ENCODE measurements around the gene SSTR4.

SSTR4 gene

GRCh38 chr20:23065266-23066201 lies 30.4 kb downstream of the SSTR4 start:
- DNase-seq (ENCODE audit: low read depth in 3 of 3), result no peak

GRCh38 chr20:23066772-23067171 lies 31.7 kb downstream of the SSTR4 start:
- no peak for DNase-seq (ENCODE audit: low read depth in 3 of 3)

- no peak for DNase-seq (ENCODE audit: low read depth in 3 of 3)
These were observed 33.2 kb downstream of the SSTR4 start for GRCh38 chr20:23068283-23068682.

DNA sequence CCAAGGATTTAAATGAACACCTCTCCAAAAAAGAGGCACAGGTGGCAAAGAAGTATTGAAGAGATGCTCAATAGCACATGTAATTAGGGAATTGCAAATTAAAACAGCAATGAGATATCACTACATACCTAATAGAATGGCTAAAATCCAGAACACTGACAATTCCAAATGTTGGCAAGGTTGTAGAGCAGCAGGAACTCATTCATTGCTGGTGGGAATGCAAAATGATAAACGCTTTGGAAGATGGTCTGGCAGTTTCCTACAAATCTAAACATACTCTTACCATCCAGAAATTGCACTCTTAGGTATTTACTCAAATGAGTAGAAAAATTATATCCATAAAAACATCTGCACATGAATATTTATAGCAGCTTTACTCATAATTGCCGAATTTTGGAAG lies 34.0 kb downstream of the SSTR4 start:
- no peak for DNase-seq (ENCODE audit: low read depth in 3 of 3)

DNA sequence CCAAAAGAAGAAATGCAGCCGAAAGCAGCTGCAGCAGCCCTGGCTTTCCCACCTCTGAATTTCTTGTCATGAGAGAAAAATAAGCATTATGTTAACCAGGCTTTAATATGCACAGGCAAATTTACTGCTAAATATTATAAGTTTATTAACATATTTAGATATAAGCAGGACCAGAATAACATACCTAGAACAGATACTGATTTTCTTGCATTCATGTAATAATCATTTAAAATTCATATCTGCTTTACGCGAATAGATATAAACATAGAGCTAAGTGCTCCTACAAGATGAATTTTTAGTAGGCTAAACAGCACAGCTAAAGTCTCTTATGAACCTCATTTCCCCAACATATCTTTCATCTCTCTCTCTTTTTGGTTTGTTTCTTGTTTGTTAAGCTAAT lies 36.3 kb downstream of the SSTR4 start:
- DNase-seq (ENCODE audit: low read depth in 3 of 3), result no peak

GRCh38 chr20:23071996-23072395 lies 36.9 kb downstream of the SSTR4 start:
- DNase-seq (ENCODE audit: low read depth in 3 of 3), result no peak

- DNase-seq (ENCODE audit: low read depth in 3 of 3), result no peak
These were observed 37.9 kb downstream of the SSTR4 start for GRCh38 chr20:23072892-23073586.

DNA sequence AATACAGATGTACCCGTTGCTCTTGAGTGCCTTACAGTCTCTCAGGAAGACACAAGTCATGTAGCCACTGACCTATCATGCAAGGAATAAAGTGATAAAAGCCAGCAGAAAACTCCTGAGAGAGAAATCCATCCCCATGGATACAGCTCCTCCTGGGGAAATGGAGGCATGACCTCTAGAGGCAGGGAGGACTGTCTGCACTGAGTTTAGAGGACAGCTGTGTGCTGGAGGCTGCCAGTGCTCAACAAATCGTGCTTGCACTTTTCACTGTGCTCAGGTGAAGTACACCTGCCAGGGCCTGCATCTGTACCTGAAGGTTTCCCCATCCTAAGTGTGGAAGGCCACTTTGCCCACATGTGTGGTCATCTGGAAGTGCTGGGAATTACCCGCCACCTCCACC lies 38.9 kb downstream of the SSTR4 start:
- no peak for DNase-seq (ENCODE audit: low read depth in 3 of 3)

- no peak for DNase-seq (ENCODE audit: low read depth in 3 of 3)
These were observed 42.2 kb downstream of the SSTR4 start for GRCh38 chr20:23077277-23077676.

- DNase-seq (ENCODE audit: low read depth in 3 of 3), result no peak
These were observed 43.4 kb downstream of the SSTR4 start for GRCh38 chr20:23078351-23079015.

GRCh38 chr20:23079016-23079351 lies 43.9 kb downstream of the SSTR4 start:
- DNase-seq (ENCODE audit: low read depth in 3 of 3), result no peak

- no peak for DNase-seq (ENCODE audit: low read depth in 3 of 3)
These were observed 44.8 kb downstream of the SSTR4 start for GRCh38 chr20:23079926-23080325.

DNA sequence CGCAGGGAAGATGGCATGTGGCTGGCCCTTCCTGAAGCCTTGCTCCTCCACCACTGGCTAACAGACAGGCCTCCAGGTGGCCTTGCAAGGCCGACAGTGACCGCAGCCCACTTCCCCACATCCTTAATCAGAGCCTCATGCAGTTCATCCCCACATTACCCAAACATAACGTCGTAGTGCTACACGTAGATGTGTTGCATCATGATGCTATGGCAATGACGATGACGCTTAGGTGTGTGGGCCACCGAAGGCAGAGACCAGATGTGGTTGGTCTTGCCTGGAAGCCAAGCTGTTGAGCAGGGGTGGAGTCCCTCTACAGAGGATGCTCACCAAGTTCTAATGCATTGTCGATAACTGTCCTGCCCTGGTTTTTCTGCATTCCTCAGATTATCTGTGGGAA lies 45.4 kb downstream of the SSTR4 start:
- DNase-seq (ENCODE audit: low read depth in 3 of 3), result no peak

- no peak for DNase-seq (ENCODE audit: low read depth in 3 of 3)
These were observed 46.2 kb downstream of the SSTR4 start for GRCh38 chr20:23081263-23081819.

DNA sequence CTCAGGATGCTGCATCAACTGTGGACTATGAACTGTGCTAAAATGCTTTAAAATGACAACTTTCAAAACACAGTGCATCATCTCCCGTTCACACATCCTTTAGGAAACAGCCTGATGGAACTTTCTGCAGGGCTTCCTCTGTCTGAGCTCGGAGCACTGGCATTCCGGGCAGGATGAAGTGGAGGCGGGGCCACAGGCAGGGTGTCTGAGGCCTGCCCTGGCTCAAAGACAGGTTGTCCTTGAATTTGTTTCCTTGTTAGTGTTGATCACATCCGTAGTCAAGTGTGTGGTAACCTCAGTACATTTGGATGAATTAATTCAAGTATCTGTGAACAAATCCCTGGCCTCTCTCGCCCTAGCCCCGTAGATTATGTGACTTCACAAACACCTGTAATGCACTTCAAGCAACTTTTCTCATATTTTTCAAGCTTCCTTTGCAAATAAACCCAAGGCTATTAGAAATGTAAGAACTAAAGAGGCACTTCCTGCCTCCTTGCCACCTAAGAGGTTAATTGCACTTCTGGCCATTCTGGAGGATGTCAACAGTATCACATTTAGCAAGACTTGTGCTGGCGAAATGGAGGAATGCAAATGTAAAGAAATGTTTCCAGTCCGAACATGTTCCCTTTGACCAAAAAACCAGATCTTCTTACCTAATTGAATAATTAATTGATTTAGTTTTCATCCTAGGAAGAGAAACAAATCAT lies 47.9 kb downstream of the SSTR4 start:
- DNase-seq (ENCODE audit: low read depth in 3 of 3), result no peak

DNA sequence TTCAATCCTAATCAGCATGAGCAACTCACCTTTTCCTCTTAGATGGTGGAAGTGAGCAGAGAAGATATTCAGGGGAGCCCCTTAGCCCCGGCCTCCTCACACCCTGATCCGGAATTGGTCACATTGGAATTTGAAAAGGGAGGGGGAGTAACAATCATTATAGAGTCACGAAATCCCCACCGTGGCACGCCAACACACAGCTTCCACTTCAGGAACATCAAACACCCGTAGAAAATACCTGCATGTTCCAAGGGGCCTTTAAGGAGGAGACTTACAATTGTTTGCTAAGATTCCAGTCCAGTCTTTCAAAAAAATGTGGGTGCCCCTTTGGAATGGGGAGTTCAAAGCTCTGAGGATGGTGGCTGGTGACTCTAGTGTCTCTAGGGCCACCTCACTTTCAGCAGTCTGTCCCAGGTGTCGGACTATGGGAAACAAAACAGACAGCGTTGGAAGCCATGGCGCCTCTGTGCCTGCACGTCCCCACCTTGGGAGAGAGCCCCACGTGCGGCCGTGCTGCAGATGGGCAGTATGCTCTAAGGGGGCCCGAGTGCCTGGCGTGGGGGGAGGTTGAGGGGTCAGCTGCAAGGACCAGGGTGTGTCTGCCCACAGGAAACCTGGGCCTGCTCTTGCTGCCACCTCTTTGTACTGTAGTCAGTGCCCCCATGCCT lies 48.6 kb downstream of the SSTR4 start:
- DNase-seq (ENCODE audit: low read depth in 3 of 3), result no peak

- no peak for DNase-seq (ENCODE audit: low read depth in 3 of 3)
These were observed 49.3 kb downstream of the SSTR4 start for GRCh38 chr20:23084282-23084844.

DNA sequence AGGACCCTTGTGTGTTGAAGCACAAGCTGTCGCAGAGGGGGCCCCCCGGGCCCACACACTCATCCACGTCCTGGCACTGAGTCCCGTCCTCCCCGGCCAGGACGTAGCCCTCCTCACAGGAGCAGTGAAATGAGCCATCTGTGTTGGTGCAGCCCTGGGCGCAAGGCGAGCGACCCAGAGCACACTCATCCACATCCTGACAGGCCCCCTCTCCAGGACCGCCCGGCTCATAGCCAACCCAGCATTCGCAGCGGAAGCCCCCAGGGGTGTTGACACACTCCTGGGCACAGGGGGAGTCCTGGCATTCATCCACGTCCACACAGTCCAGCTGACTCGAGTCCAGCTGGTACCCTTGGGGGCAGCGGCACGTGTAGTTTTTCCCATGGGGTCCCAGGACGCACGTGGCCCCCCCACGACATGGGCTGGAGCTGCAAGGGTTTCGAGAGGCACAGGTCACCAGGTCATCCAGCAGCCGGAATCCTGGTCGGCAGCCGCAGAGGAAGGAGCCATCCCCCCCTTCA lies 49.8 kb downstream of the SSTR4 start:
- no peak for DNase-seq (ENCODE audit: low read depth in 3 of 3)

GRCh38 chr20:23085436-23086055 lies 50.4 kb downstream of the SSTR4 start:
- no peak for DNase-seq (ENCODE audit: low read depth in 3 of 3)

GRCh38 chr20:23086056-23086566 lies 51.0 kb downstream of the SSTR4 start, which contains the start of gene CD93:
Gene CD93, minus strand, starts transcription at chr20:23086324. Its CDS starts 132 bp downstream, at chr20:23086192.
- DNase-seq (ENCODE audit: low read depth in 3 of 3), result no peak
